CD4-positive, alpha-beta T cell (primary cell): Measurements from ENCODE around the gene SCN10A. TPM values are rescaled to one million over a fixed set of nuclear protein-coding genes. Genes with fewer than 3 reads are reported as not detected.

Experiments
- ATAC-seq: fragments of 200-7000 bp; cut with Tn5 transposase; one replicate; pipeline ENCODE4 v1.10.0; 2022; ENCODE audit warnings: mild to moderate bottlenecking; ENCODE audit not compliant: poor library complexity
- CTCF ChIA-PET: fragments of 350-600 bp; sonication (Branson Sonifier 250); formaldehyde crosslinking; loops from one replicate; lab custom pipeline; 2021; ENCODE audit warnings: antibody characterized with exemption, inconsistent platforms; lab: Charles Lee
- POLR2A ChIA-PET: fragments of 350-600 bp; sonication (Branson Sonifier 250); formaldehyde crosslinking; loops from one replicate; lab custom pipeline; 2021; ENCODE audit warnings: antibody characterized with exemption, inconsistent platforms; lab: Charles Lee
- DNase-seq, 14 experiments: peaks; one replicate each; pipeline ENCODE4 v3.0.0-alpha.2; 2013 to 2020; ENCODE audit warnings: mixed read lengths in 2 of 14
- H3K27ac ChIP-seq, 2 donors: one replicate each; pipeline versions ENCODE4 v1.5.1 to v1.7.0; 2013; ENCODE audit warnings: low read length in 2 of 2, low read depth in 1 of 2, mild to moderate bottlenecking in 1 of 2
- H3K27me3 ChIP-seq, 2 experiments: 1 replicate in 1 of 2; 2 replicates in 1 of 2; pipeline versions ENCODE4 v1.6.1 to v1.7.0; 2013; ENCODE audit warnings: low read length in 2 of 2, control low read depth in 1 of 2, mild to moderate bottlenecking in 1 of 2, moderate library complexity in 1 of 2; ENCODE audit not compliant: insufficient read depth in 2 of 2, control insufficient read depth in 1 of 2
- H3K36me3 ChIP-seq: one replicate; pipeline ENCODE4 v1.6.1; 2013; ENCODE audit warnings: low read length, control low read depth; ENCODE audit not compliant: insufficient read depth
- H3K4me1 ChIP-seq: one replicate; pipeline ENCODE4 v1.6.1; 2013; ENCODE audit warnings: low read length, control low read depth; ENCODE audit not compliant: insufficient read depth
- H3K4me3 ChIP-seq: one replicate; pipeline ENCODE4 v1.5.1; 2013; ENCODE audit warnings: mild to moderate bottlenecking, low read length, moderate library complexity
- H3K9me3 ChIP-seq, 2 experiments: 1 replicate in 1 of 2; 2 replicates in 1 of 2; pipeline versions ENCODE4 v1.6.1 to v1.7.0; 2013; ENCODE audit warnings: low read length in 2 of 2, mild to moderate bottlenecking in 2 of 2, control low read depth in 1 of 2, moderate library complexity in 1 of 2; ENCODE audit not compliant: control insufficient read depth in 1 of 2, insufficient read depth in 1 of 2
- H3K27ac Mint-ChIP-seq: one replicate; pipeline ENCODE4 v1.8.0; 2020; ENCODE audit warnings: mixed read lengths
- H3K27me3 Mint-ChIP-seq: one replicate; pipeline ENCODE4 v1.8.0; 2021; ENCODE audit warnings: mixed read lengths
- H3K36me3 Mint-ChIP-seq: one replicate; pipeline ENCODE4 v1.8.0; 2021; ENCODE audit warnings: low read depth, mixed read lengths
- H3K4me1 Mint-ChIP-seq: one replicate; pipeline ENCODE4 v1.8.0; 2021; ENCODE audit warnings: low read depth, mixed read lengths
- H3K4me3 Mint-ChIP-seq: one replicate; pipeline ENCODE4 v1.8.0; 2020; ENCODE audit warnings: mild to moderate bottlenecking, mixed read lengths
- H3K9me3 Mint-ChIP-seq: one replicate; pipeline ENCODE4 v1.8.0; 2020; ENCODE audit warnings: mixed read lengths
- intact Hi-C, 2 experiments: fragments of 100-400 bp; cut with DNase I in 1 of 2; cut with micrococcal nuclease in 1 of 2; formaldehyde crosslinking; loops; one replicate each; pipeline versions ENCODE4 v1.15.1 to v1.9.0; 2023 to 2025; cut with DNase I, micrococcal nuclease
- total RNA-seq, 174 experiments: library from RNA in 2 of 174; stranded (reverse) in 2 of 174; gene quantifications; one replicate each; pipeline ENCODE4 v1.2.3 and lab custom pipeline; 2021 to 2026
- TF ChIP-seq, protein P1 (sequence below): fragments of 200-600 bp; IDR thresholded peaks from one replicate; pipeline ENCODE4 v1.8.0; 2022; ENCODE audit warnings: antibody characterized with exemption, mild to moderate bottlenecking

Gene SCN10A
- total RNA-seq, 2 experiments from 2014 or later: not detected

- Histone ChIP-seq H3K4me3 (no peak overlapping the region), H3K4me1 (no peaks in the 10 kb centered on the region), H3K36me3 (no peaks in the 10 kb centered on the region), H3K9me3 (peaks cover 0 to 8% of the 10 kb centered on the region in 2 experiments), H3K27me3 (peaks cover 0 to 5% of the 10 kb centered on the region in 2 experiments), H3K27ac (no peak overlapping the region)
- H3K9me3 Mint-ChIP-seq: no peaks in the 10 kb centered on the region
- intact Hi-C loops: no loop called here
- H3K27ac Mint-ChIP-seq: no peak overlapping the region
- CTCF ChIA-PET: no interaction called here
- peaks cover 22% of the 10 kb centered on the region for H3K27me3 Mint-ChIP-seq
- TF ChIP-seq, protein P1, sequence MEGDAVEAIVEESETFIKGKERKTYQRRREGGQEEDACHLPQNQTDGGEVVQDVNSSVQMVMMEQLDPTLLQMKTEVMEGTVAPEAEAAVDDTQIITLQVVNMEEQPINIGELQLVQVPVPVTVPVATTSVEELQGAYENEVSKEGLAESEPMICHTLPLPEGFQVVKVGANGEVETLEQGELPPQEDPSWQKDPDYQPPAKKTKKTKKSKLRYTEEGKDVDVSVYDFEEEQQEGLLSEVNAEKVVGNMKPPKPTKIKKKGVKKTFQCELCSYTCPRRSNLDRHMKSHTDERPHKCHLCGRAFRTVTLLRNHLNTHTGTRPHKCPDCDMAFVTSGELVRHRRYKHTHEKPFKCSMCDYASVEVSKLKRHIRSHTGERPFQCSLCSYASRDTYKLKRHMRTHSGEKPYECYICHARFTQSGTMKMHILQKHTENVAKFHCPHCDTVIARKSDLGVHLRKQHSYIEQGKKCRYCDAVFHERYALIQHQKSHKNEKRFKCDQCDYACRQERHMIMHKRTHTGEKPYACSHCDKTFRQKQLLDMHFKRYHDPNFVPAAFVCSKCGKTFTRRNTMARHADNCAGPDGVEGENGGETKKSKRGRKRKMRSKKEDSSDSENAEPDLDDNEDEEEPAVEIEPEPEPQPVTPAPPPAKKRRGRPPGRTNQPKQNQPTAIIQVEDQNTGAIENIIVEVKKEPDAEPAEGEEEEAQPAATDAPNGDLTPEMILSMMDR: no peak
- H3K4me1 Mint-ChIP-seq: no peaks in the 10 kb centered on the region
- H3K4me3 Mint-ChIP-seq: no peak overlapping the region
- POLR2A ChIA-PET: no interaction called here
- no peaks in the 10 kb centered on the region for H3K36me3 Mint-ChIP-seq
- DNase-seq (no peak), ATAC-seq (no peak)
Observed at GRCh38 chr3:38721207-38721772, 94.7 kb downstream of the SCN10A start.

- H3K4me3 Mint-ChIP-seq: no peak overlapping the region
- no peaks in the 10 kb centered on the region for H3K36me3 Mint-ChIP-seq
- no peak overlapping the region for H3K4me3 ChIP-seq
- ChIA-PET POLR2A (no interaction called here), CTCF (interaction anchor here (0.5 kb wide), 1 partner anchor 41 kb away, joined by 3 read pairs; no protein-coding TSS in a partner anchor)
- H3K9me3 Mint-ChIP-seq: no peaks in the 10 kb centered on the region
- peaks cover 0 to 5% of the 10 kb centered on the region in 2 experiments for H3K27me3 ChIP-seq
- no peak overlapping the region for H3K27ac ChIP-seq
- no peak for DNase-seq
- no peak for ATAC-seq
- no peaks in the 10 kb centered on the region for H3K36me3 ChIP-seq
- H3K27me3 Mint-ChIP-seq: peaks cover 22% of the 10 kb centered on the region
- H3K4me1 ChIP-seq: no peaks in the 10 kb centered on the region
- H3K9me3 ChIP-seq: peaks cover 0 to 8% of the 10 kb centered on the region in 2 experiments
- no peak overlapping the region for H3K27ac Mint-ChIP-seq
- intact Hi-C loops: no loop called here
- H3K4me1 Mint-ChIP-seq: no peaks in the 10 kb centered on the region
- TF ChIP-seq, protein P1: no peak
Observed at GRCh38 chr3:38720465-38720864, 95.6 kb downstream of the SCN10A start.

- Histone ChIP-seq H3K4me1 (no peaks in the 10 kb centered on the region), H3K27me3 (no peaks in the 10 kb centered on the region), H3K27ac (no peak overlapping the region), H3K4me3 (no peak overlapping the region), H3K36me3 (no peaks in the 10 kb centered on the region), H3K9me3 (no peaks in the 10 kb centered on the region)
- no peak overlapping the region for H3K4me3 Mint-ChIP-seq
- DNase-seq (no peak), ATAC-seq (no peak)
- ChIA-PET CTCF (no interaction called here), POLR2A (no interaction called here)
- H3K27me3 Mint-ChIP-seq: peaks cover 22% of the 10 kb centered on the region
- H3K4me1 Mint-ChIP-seq: no peaks in the 10 kb centered on the region
- H3K27ac Mint-ChIP-seq: no peak overlapping the region
- TF ChIP-seq, protein P1: no peak
- intact Hi-C loops: no loop called here
- H3K36me3 Mint-ChIP-seq: no peaks in the 10 kb centered on the region
- H3K9me3 Mint-ChIP-seq: no peaks in the 10 kb centered on the region
Observed at GRCh38 chr3:38717355-38718240, 98.4 kb downstream of the SCN10A start.
